Muscle layer of colon (tissue), 2 donors: ENCODE results near the gene COA5.

Experiments used
- H3K27ac ChIP-seq: one replicate; pipeline ENCODE4 v1.7.0; 2013; ENCODE audit warnings: low read depth, mild to moderate bottlenecking, low read length, moderate library complexity
- H3K27me3 ChIP-seq, 2 donors: one replicate each; pipeline ENCODE4 v1.7.0; 2013; ENCODE audit warnings: low read length in 2 of 2, mild to moderate bottlenecking in 2 of 2; ENCODE audit not compliant: insufficient read depth in 2 of 2, control insufficient read depth in 1 of 2
- H3K36me3 ChIP-seq: one replicate; pipeline ENCODE4 v1.7.0; 2013; ENCODE audit warnings: mild to moderate bottlenecking, low read length; ENCODE audit not compliant: insufficient read depth
- H3K4me1 ChIP-seq: one replicate; pipeline ENCODE4 v1.7.0; 2013; ENCODE audit warnings: mild to moderate bottlenecking, low read length; ENCODE audit not compliant: insufficient read depth
- H3K4me3 ChIP-seq, 2 donors: one replicate each; pipeline ENCODE4 v1.7.0; 2013; ENCODE audit warnings: low read length in 2 of 2, low read depth in 1 of 2, mild to moderate bottlenecking in 1 of 2, moderate library complexity in 1 of 2
- H3K9ac ChIP-seq: one replicate; pipeline ENCODE4 v1.7.0; 2013; ENCODE audit warnings: low read length
- H3K9me3 ChIP-seq: one replicate; pipeline ENCODE4 v1.7.0; 2013; ENCODE audit warnings: mild to moderate bottlenecking, low read length
- donor health status: abdominal sarcoma.
- donor health status: Adenocarcinoma of cecum.

The COA5 gene

DNA sequence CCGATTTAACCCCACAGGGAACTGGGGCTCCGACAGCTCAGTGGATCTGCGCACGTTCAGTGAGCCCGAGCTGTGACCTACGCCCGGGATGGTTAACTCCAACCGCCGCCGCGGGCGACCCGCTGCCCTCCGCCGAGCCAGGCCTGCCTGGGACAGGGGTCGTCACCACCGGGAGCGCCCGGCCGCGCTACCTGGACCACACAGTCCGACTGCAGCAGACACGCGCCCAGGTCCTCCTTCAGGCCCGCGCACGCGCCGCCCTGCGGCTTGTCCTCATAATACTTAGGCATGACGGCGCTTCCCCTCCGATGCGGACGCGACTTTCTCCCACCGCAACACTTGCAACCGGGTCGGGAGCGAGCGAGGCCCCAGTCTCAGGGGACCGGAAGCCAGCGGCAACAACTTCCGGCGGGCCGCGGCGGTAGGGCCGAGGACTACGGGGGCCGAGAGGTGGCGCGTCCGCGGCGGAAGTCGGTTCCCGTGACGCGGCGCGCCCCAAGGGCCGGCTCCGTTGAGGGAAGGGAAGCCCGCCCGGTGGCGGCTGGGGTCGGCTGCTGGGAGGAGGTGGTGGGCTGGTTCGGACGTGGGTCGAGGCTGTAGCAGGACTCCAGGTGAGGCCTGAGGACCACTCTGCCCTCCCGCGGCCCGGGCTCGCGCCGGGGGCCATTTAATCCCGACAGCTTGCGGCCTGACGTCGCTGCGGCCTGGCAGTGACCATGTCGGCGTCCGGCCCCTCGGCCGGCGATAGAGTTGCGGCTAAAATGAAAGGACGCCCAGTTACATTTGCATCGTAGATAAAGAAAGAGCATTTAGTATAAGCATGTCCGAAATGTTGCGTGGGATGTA, at the start of gene COA5, which contains the start of gene UNC50:
Gene COA5 (minus strand): TSS at position 397 of the 846 bp plus-strand sequence. CDS start 107 bp downstream, at position 290.
Gene UNC50 (plus strand): TSS at position 474 of the 846 bp plus-strand sequence. CDS start 1,171 bp downstream, outside the sequence.
- no peaks in the 10 kb centered on the region for H3K27me3 ChIP-seq
- H3K36me3 ChIP-seq: peaks cover 34% of the 10 kb centered on the region
- no peaks in the 10 kb centered on the region for H3K9me3 ChIP-seq
- peak within 1 kb of the TSS; percentile 97 for H3K9ac ChIP-seq
- H3K4me1 ChIP-seq: peaks cover 42% of the 10 kb centered on the region
- peak within 1 kb of the TSS; percentile 97 to 98 for H3K4me3 ChIP-seq
- H3K27ac ChIP-seq: peak within 1 kb of the TSS; percentile 97

- H3K9ac ChIP-seq: no peak overlapping the region
- no peak overlapping the region for H3K4me3 ChIP-seq
- no peak overlapping the region for H3K27ac ChIP-seq
- H3K27me3 ChIP-seq: no peaks in the 10 kb centered on the region
- no peaks in the 10 kb centered on the region for H3K9me3 ChIP-seq
- no peaks in the 10 kb centered on the region for H3K4me1 ChIP-seq
- H3K36me3 ChIP-seq: peaks cover 5% of the 10 kb centered on the region
These were observed 48.5 kb upstream of the COA5 start for GRCh38 chr2:98656800-98657199.

- Histone ChIP-seq H3K4me3 (no peak overlapping the region), H3K4me1 (no peaks in the 10 kb centered on the region), H3K9me3 (no peaks in the 10 kb centered on the region), H3K36me3 (no peaks in the 10 kb centered on the region), H3K9ac (no peak overlapping the region), H3K27ac (no peak overlapping the region), H3K27me3 (no peaks in the 10 kb centered on the region)
These were observed 46.6 kb upstream of the COA5 start for GRCh38 chr2:98654699-98655495.

GRCh38 chr2:98650998-98651397, 42.7 kb upstream of the COA5 start:
- Histone ChIP-seq H3K9me3 (no peaks in the 10 kb centered on the region), H3K4me3 (no peak overlapping the region), H3K27me3 (no peaks in the 10 kb centered on the region), H3K36me3 (no peaks in the 10 kb centered on the region), H3K4me1 (no peaks in the 10 kb centered on the region), H3K27ac (no peak overlapping the region), H3K9ac (no peak overlapping the region)

DNA sequence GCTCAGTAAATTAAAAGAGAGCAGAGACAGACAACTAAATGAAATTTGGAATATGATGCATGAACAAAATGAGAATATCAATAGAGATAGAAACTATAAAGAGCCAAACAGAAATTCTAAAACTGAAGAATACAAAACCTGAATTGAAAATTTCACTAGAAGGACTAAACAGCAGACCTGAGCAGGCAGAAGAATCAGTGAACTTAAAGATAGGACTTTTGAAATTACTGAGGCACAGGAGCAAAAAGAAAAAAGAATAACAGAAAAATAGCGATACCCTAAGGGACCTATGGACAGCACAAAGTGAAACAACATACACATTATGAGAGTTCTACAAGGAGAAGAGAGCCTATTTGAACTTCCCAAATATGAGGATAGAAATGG, 41.7 kb upstream of the COA5 start:
- H3K27me3 ChIP-seq: no peaks in the 10 kb centered on the region
- no peaks in the 10 kb centered on the region for H3K4me1 ChIP-seq
- no peak overlapping the region for H3K9ac ChIP-seq
- no peaks in the 10 kb centered on the region for H3K36me3 ChIP-seq
- no peak overlapping the region for H3K27ac ChIP-seq
- no peak overlapping the region for H3K4me3 ChIP-seq
- H3K9me3 ChIP-seq: no peaks in the 10 kb centered on the region

- no peak overlapping the region for H3K4me3 ChIP-seq
- no peaks in the 10 kb centered on the region for H3K36me3 ChIP-seq
- H3K9ac ChIP-seq: no peak overlapping the region
- no peak overlapping the region for H3K27ac ChIP-seq
- H3K27me3 ChIP-seq: no peaks in the 10 kb centered on the region
- H3K9me3 ChIP-seq: no peaks in the 10 kb centered on the region
- no peaks in the 10 kb centered on the region for H3K4me1 ChIP-seq
These were observed 41.1 kb upstream of the COA5 start for GRCh38 chr2:98649135-98649991.

- Histone ChIP-seq H3K9ac (no peak overlapping the region), H3K4me1 (no peaks in the 10 kb centered on the region), H3K27me3 (no peaks in the 10 kb centered on the region), H3K9me3 (no peaks in the 10 kb centered on the region), H3K27ac (no peak overlapping the region), H3K36me3 (no peaks in the 10 kb centered on the region), H3K4me3 (no peak overlapping the region)
These were observed 40.1 kb upstream of the COA5 start for GRCh38 chr2:98648451-98648850.

DNA sequence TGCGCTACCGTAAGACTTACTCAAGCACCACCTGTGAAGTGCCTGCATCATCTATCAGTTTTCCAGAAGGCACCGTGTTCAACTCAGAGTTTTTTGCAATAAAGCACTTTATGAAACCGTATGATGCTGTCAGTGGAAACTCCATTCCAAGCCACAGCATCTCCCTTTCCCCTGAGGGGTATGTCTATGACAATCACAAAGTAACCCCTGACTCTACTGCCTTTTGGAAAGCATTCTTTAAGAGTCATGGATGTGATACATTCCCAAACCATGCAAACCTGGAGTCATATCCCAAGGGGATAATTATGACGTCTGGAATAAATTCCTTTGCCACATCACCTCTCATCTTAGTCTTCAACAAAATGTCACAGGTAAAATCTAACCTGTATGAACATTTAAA, 39.3 kb upstream of the COA5 start:
- Histone ChIP-seq H3K4me1 (no peaks in the 10 kb centered on the region), H3K27me3 (no peaks in the 10 kb centered on the region), H3K9me3 (no peaks in the 10 kb centered on the region), H3K36me3 (no peaks in the 10 kb centered on the region), H3K4me3 (no peak overlapping the region), H3K9ac (no peak overlapping the region), H3K27ac (no peak overlapping the region)

DNA sequence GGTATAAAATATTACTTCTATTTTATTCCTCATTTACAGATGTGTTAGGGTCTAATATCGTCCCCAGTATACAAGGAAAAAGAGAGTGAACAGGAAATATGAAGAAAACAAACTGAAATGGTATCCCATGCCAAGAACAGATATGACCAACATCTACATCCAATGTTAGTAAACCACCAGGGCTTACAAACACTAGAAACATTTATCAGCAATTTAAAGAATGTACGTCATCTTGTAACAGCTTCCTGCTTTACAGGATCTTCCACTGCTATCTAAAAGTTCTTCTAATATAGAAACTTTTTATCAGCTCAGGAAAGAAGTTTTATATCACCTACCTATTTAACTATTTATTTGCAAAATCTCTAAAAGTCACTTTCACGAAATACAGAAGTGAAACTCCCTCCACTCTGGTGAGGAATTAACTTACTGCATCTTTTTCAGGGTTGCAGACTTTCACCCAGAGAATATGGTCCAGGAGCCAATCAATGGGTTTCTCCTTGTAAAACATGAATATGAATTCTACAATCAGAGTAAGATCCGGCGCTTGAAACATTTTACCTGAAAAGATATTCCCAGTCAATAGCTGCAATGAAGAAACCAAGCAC, 35.3 kb upstream of the COA5 start:
- no peak overlapping the region for H3K27ac ChIP-seq
- H3K9me3 ChIP-seq: no peaks in the 10 kb centered on the region
- no peak overlapping the region for H3K9ac ChIP-seq
- H3K27me3 ChIP-seq: no peaks in the 10 kb centered on the region
- H3K4me1 ChIP-seq: no peaks in the 10 kb centered on the region
- H3K36me3 ChIP-seq: peaks cover 8% of the 10 kb centered on the region
- H3K4me3 ChIP-seq: no peak overlapping the region

DNA sequence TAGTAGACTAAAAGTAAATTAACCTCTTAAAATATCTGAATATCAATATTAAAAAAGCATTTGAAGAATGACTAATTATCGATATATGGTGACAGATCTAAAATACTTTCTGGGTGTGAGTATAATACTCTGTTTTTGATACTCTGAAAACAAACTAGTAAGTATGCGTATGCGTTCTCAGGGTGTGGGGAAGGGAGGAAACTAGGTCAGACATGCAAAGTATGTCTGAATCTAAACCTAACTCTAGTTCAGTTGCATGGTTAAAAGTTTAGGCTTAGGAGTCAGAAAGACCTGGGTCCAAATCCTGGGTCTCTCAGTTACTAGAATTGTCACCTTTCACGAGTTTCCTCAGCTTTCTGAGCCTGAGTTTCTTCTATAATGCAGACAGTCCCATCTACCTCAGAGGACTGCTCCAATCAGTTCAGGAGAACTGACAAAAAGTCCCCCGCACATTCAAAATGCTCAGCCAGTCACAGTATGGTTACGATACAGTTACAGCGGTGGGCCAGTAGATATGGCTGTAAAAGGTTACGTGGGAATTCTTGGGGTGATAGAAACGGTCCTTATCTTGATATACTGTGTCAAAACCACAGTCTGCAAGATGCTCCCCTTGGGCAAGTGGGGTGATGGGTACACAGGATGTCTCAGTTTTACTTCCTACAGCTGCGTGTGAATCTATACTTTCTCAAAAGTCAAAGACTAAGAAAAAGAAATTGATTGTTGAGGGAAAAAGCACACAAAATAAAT, 29.3 kb upstream of the COA5 start:
- no peak overlapping the region for H3K9ac ChIP-seq
- H3K27me3 ChIP-seq: no peaks in the 10 kb centered on the region
- no peaks in the 10 kb centered on the region for H3K4me1 ChIP-seq
- H3K27ac ChIP-seq: no peak overlapping the region
- no peak overlapping the region for H3K4me3 ChIP-seq
- no peaks in the 10 kb centered on the region for H3K9me3 ChIP-seq
- H3K36me3 ChIP-seq: peaks cover 29% of the 10 kb centered on the region
